PC-9 (cell line): Measurements from ENCODE around the gene SLC35A5. TPM values are rescaled to one million over a fixed set of nuclear protein-coding genes. Genes with fewer than 3 reads are reported as not detected.

Experiments used
- BruUV-seq: library from RNA; stranded (reverse); fragments of 400-500 nt; replicated peaks from 2 replicates; lab custom pipeline; 2021; lab: Mats Ljungman, UMichigan
- CTCF ChIA-PET: fragments of 300-600 bp; sonication (Branson Sonifier 250); formaldehyde crosslinking; loops from one replicate; lab custom pipeline; 2022; ENCODE audit warnings: antibody characterized with exemption; lab: Charles Lee
- POLR2A ChIA-PET: fragments of 300-600 bp; sonication (Branson Sonifier 250); formaldehyde crosslinking; loops from one replicate; lab custom pipeline; 2022; ENCODE audit warnings: antibody characterized with exemption; ENCODE audit not compliant: unreplicated experiment; lab: Charles Lee
- DNase-seq, 2 experiments: peaks; one replicate each; pipeline versions ENCODE4 v3.0.0 to v3.0.0-alpha.2; 2015 to 2022; ENCODE audit warnings: mixed read lengths in 1 of 2
- H2AFZ ChIP-seq: fragments of 200-600 bp; sonication (generic); 2 replicates; pipeline ENCODE4 v1.8.1; 2017; ENCODE audit warnings: antibody characterized with exemption
- H3F3A ChIP-seq: fragments of 200-600 bp; sonication (generic); 2 replicates; pipeline ENCODE4 v1.8.1; 2017; ENCODE audit warnings: antibody characterized with exemption, mild to moderate bottlenecking, low read depth; ENCODE audit not compliant: insufficient read depth
- H3K27ac ChIP-seq: fragments of 200-600 bp; sonication (generic); 2 replicates; pipeline ENCODE4 v1.6.1; 2016; ENCODE audit warnings: mixed run types
- H3K27me3 ChIP-seq: fragments of 200-600 bp; sonication (generic); 2 replicates; pipeline ENCODE4 v1.6.1; 2016; ENCODE audit warnings: low read depth, mixed run types; ENCODE audit not compliant: insufficient read depth
- H3K36me3 ChIP-seq: fragments of 200-600 bp; sonication (generic); 2 replicates; pipeline ENCODE4 v1.6.1; 2016; ENCODE audit warnings: low read depth, mixed run types
- H3K4me1 ChIP-seq: fragments of 200-600 bp; sonication (generic); replicated peaks from 2 replicates; pipeline ENCODE4 v1.6.1; 2016; ENCODE audit warnings: mixed run types; ENCODE audit not compliant: insufficient read depth
- H3K4me2 ChIP-seq: fragments of 200-600 bp; sonication (generic); 2 replicates; pipeline ENCODE4 v1.6.1; 2017; ENCODE audit warnings: mixed run types
- H3K4me3 ChIP-seq: fragments of 200-600 bp; sonication (generic); 2 replicates; pipeline ENCODE4 v1.6.1; 2016; ENCODE audit warnings: mixed run types
- H3K79me2 ChIP-seq: fragments of 200-600 bp; sonication (generic); 2 replicates; pipeline ENCODE4 v1.6.1; 2017; ENCODE audit warnings: low read depth, mixed run types
- H3K9me2 ChIP-seq: fragments of 200-600 bp; sonication (generic); 2 replicates; pipeline ENCODE4 v1.8.1; 2017; ENCODE audit warnings: mild to moderate bottlenecking; ENCODE audit not compliant: insufficient read depth
- H3K9me3 ChIP-seq: fragments of 200-600 bp; sonication (generic); 2 replicates; pipeline ENCODE4 v1.8.1; 2016; ENCODE audit warnings: low read depth; ENCODE audit not compliant: insufficient read depth
- H4K20me1 ChIP-seq: fragments of 200-600 bp; sonication (generic); 2 replicates; pipeline ENCODE4 v1.8.1; 2017; ENCODE audit not compliant: insufficient read depth
- CTCF ChIP-seq: fragments of 200-600 bp; sonication (generic); conservative IDR thresholded peaks from 2 replicates; pipeline ENCODE4 v1.6.1; 2017; ENCODE audit warnings: mixed run types, antibody characterized with exemption, mild to moderate bottlenecking, moderate library complexity
- EZH2 ChIP-seq: fragments of 200-600 bp; sonication (generic); IDR thresholded peaks from 2 replicates; pipeline ENCODE4 v1.8.0; 2017; ENCODE audit warnings: antibody characterized with exemption, low read depth
- intact Hi-C: fragments of 100-400 bp; cut with micrococcal nuclease; formaldehyde crosslinking; loops from one replicate; pipeline ENCODE4 v1.10.0; 2022; ENCODE audit not compliant: unreplicated experiment
- total RNA-seq: library from RNA; stranded (reverse); gene quantifications from 2 replicates; pipeline ENCODE4 v1.2.3, GENCODE V29; 2021

Gene SLC35A5
- total RNA-seq, 1 experiment from 2014 or later: 35.7 TPM

DNA sequence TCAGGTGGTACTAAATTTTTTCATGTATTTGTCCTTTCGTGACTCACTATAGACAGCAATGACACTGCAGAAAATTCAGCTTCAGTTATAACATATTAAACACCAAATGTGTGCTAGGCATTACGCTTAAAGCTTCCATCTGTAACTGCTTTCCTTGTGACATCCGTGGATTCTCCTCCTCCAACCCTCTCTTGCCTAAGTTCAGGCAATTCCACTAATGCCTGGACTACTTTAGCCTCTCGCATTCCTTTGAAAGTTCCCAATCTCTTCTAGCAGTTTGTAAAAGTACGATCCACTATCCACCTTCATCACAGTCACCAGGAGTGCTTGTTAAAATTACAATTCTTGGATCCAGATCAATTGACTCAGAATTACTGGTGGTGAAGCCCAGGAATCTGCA is 61.4 kb downstream of the SLC35A5 start:
- Histone ChIP-seq H3K4me2 (peak overlapping the region; percentile 45), H3K4me3 (no peak overlapping the region)
- CTCF ChIA-PET: interaction anchor here (0.7 kb wide), 1 partner anchor 12 kb away, joined by 5 read pairs; no protein-coding TSS in a partner anchor

DNA sequence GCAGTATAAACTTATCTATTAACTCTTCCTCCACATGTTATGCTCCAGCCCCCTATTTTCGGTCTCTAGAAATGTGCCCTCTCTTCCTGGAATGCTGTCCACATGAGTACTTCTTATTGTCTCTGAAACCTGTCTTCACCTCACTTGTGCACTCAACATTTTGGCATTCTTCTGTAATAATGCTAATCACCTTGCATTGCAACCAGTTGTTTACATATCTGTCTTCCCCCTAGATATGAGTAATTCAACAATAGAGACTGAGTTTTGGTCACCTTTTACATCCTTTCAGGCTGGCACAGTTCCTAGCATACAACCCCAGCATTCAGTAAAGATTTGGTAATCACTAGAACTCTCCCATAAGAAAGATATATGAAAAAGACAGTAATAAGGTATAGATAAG is 61.9 kb downstream of the SLC35A5 start:
- peaks cover 8% of the 10 kb centered on the region; the same call in 1 of the 2 replicates for H3F3A ChIP-seq
- POLR2A ChIA-PET: interaction anchor here (0.6 to 0.7 kb wide), 2 partner anchors 137 to 1104 kb away, joined by 3 read pairs; no protein-coding TSS in a partner anchor
- DNase-seq: peak; percentile 33 to 93
- H3K27me3 ChIP-seq: no peaks in the 10 kb centered on the region
- peaks cover 38% of the 10 kb centered on the region for H3K4me1 ChIP-seq
- H3K4me2 ChIP-seq: peak overlapping the region; percentile 45
- no peak overlapping the region for H3K4me3 ChIP-seq
- H4K20me1 ChIP-seq: no peaks in the 10 kb centered on the region
- CTCF ChIA-PET: interaction anchor here (1.0 kb wide), 2 partner anchors 21 to 367 kb away, joined by 3 to 4 read pairs; partner anchors contain the start of gene GTPBP8
- intact Hi-C loops: loop anchor here (2.0 kb wide), 1 partner anchor 17 kb away; the partner anchor contains the start of gene CCDC80
- 0 out of 2 replicates have a peak, but pooled peaks cover 4% of the 10 kb centered on the region for H3K36me3 ChIP-seq
- 0 out of 2 replicates have a peak, but pooled peaks cover 6% of the 10 kb centered on the region for H3K9me3 ChIP-seq
- peak overlapping the region; percentile 81 for H3K27ac ChIP-seq
- no TSS peak for BruUV-seq
- no peaks in the 10 kb centered on the region for H3K9me2 ChIP-seq
- H3K79me2 ChIP-seq: no peaks in the 10 kb centered on the region
- H2AFZ ChIP-seq: no peak overlapping the region
- no peak for TF ChIP-seq EZH2
- no peak for TF ChIP-seq CTCF

More for the DNA sequence above, 61.4 kb downstream of the SLC35A5 start:
- Histone ChIP-seq H3K79me2 (no peaks in the 10 kb centered on the region), H3K36me3 (0 out of 2 replicates have a peak, but pooled peaks cover 4% of the 10 kb centered on the region), H2AFZ (no peak overlapping the region), H4K20me1 (no peaks in the 10 kb centered on the region), H3K27ac (peak overlapping the region; percentile 81), H3K9me2 (no peaks in the 10 kb centered on the region), H3K9me3 (0 out of 2 replicates have a peak, but pooled peaks cover 8% of the 10 kb centered on the region), H3K27me3 (no peaks in the 10 kb centered on the region), H3K4me1 (peaks cover 38% of the 10 kb centered on the region), H3F3A (peaks cover 8% of the 10 kb centered on the region; the same call in 1 of the 2 replicates)
- TF ChIP-seq CTCF (no peak), EZH2 (no peak)
- no peak for DNase-seq
- POLR2A ChIA-PET: interaction anchor here (0.6 to 0.7 kb wide), 2 partner anchors 137 to 1105 kb away, joined by 3 read pairs; no protein-coding TSS in a partner anchor
- intact Hi-C loops: loop anchor here (2.0 kb wide), 1 partner anchor 18 kb away; the partner anchor contains the start of gene CCDC80
- BruUV-seq: TSS peak; percentile 30

DNA sequence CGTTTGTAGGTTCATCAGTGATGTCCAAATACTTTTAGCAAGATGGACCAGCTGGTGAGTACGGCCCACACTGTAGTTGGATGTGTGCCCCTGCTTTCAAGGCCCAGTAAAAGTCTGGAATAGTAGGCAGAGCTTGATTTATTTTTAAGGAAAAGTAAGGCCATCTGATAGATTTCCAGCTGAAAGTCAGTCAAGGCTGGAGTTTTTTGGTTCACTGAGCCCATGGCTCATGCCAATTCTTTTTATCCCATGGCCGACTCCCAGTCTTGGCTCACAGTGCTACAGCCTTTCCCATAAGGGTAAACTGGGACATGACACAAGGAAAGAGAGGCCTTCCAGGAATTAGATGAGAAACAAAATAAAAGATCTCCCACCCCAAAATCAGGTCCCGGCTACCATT is 65.6 kb downstream of the SLC35A5 start:
- Histone ChIP-seq H4K20me1 (no peaks in the 10 kb centered on the region), H3K27ac (no peak overlapping the region), H3K9me3 (no peaks in the 10 kb centered on the region), H3K27me3 (no peaks in the 10 kb centered on the region), H2AFZ (no peak overlapping the region), H3K79me2 (no peaks in the 10 kb centered on the region), H3K9me2 (no peaks in the 10 kb centered on the region), H3K4me1 (peaks cover 27% of the 10 kb centered on the region), H3K4me3 (no peak overlapping the region), H3F3A (peaks cover 8% of the 10 kb centered on the region; the same call in 1 of the 2 replicates), H3K36me3 (no peaks in the 10 kb centered on the region), H3K4me2 (no peak overlapping the region)
- DNase-seq: no peak
- no TSS peak for BruUV-seq
- POLR2A ChIA-PET: no interaction called here
- TF ChIP-seq CTCF (no peak), EZH2 (no peak)
- CTCF ChIA-PET: no interaction called here
- intact Hi-C loops: no loop called here
